Measurements from ENCODE around the gene RIN3. TPM values are rescaled to one million over a fixed set of nuclear protein-coding genes. Genes with fewer than 3 reads are reported as not detected.

The RIN3 gene
- total RNA-seq, 2 experiments from 2014 or later, result 52.6 to 56.8 TPM

GRCh38 chr14:92587700-92588085, 74.1 kb downstream of the RIN3 start:
- H3K4me3 Mint-ChIP-seq, result no peak overlapping the region
- peak overlapping the region; percentile 93 for H3K27ac Mint-ChIP-seq
- H3K27me3 Mint-ChIP-seq, result peaks cover 2% of the 10 kb centered on the region
- peaks cover 59% of the 10 kb centered on the region for H3K36me3 Mint-ChIP-seq (ENCODE audit: low read depth)
- POLR2A ChIA-PET, result no interaction called here
- no peak for DNase-seq
- peaks cover 87% of the 10 kb centered on the region for H3K4me1 Mint-ChIP-seq
- CTCF ChIA-PET, result interaction anchor here (0.5 to 3.4 kb wide), 4 partner anchors 9 to 127 kb away, joined by 3 to 17 read pairs (median 4); no protein-coding TSS in a partner anchor
- H3K9me3 Mint-ChIP-seq, result peaks cover 15% of the 10 kb centered on the region

- peaks cover 50% of the 10 kb centered on the region for H3K36me3 Mint-ChIP-seq (ENCODE audit: low read depth)
- ChIA-PET POLR2A (no interaction called here), CTCF (interaction anchor here (1.1 to 1.3 kb wide), 2 partner anchors 13 to 26 kb away, joined by 3 to 4 read pairs; no protein-coding TSS in a partner anchor)
- H3K27me3 Mint-ChIP-seq, result peaks cover 2% of the 10 kb centered on the region
- peak overlapping the region; percentile 4 for H3K27ac Mint-ChIP-seq
- no peak overlapping the region for H3K4me3 Mint-ChIP-seq
- peaks cover 17% of the 10 kb centered on the region for H3K9me3 Mint-ChIP-seq
- peaks cover 72% of the 10 kb centered on the region for H3K4me1 Mint-ChIP-seq
- DNase-seq, result no peak
Observed at GRCh38 chr14:92589213-92589852, 75.8 kb downstream of the RIN3 start.

- ChIA-PET CTCF (interaction anchor here (0.8 to 1.3 kb wide), 3 partner anchors 8 to 27 kb away, joined by 3 to 4 read pairs (median 3); no protein-coding TSS in a partner anchor), POLR2A (no interaction called here)
- DNase-seq, result no peak
- Mint-ChIP-seq H3K27ac (no peak overlapping the region), H3K4me1 (peaks cover 64% of the 10 kb centered on the region), H3K4me3 (no peak overlapping the region), H3K27me3 (peaks cover 6% of the 10 kb centered on the region), H3K36me3 (ENCODE audit: low read depth) (peaks cover 46% of the 10 kb centered on the region), H3K9me3 (peaks cover 17% of the 10 kb centered on the region)
Observed at GRCh38 chr14:92590176-92590575, 76.6 kb downstream of the RIN3 start.

- POLR2A ChIA-PET, result no interaction called here
- peak overlapping the region; percentile 39 for H3K27ac Mint-ChIP-seq
- H3K9me3 Mint-ChIP-seq, result peaks cover 17% of the 10 kb centered on the region
- no peak overlapping the region for H3K4me3 Mint-ChIP-seq
- CTCF ChIA-PET, result no interaction called here
- peaks cover 44% of the 10 kb centered on the region for H3K36me3 Mint-ChIP-seq (ENCODE audit: low read depth)
- no peak for DNase-seq
- H3K27me3 Mint-ChIP-seq, result peaks cover 6% of the 10 kb centered on the region
- peaks cover 56% of the 10 kb centered on the region for H3K4me1 Mint-ChIP-seq
Observed at GRCh38 chr14:92590941-92591340, 77.4 kb downstream of the RIN3 start.

GRCh38 chr14:92591346-92591745, 77.8 kb downstream of the RIN3 start:
- ChIA-PET CTCF (no interaction called here), POLR2A (no interaction called here)
- H3K27me3 Mint-ChIP-seq, result peaks cover 6% of the 10 kb centered on the region
- H3K27ac Mint-ChIP-seq, result peak overlapping the region; percentile 39
- no peak for DNase-seq
- no peak overlapping the region for H3K4me3 Mint-ChIP-seq
- H3K4me1 Mint-ChIP-seq, result peaks cover 52% of the 10 kb centered on the region
- peaks cover 44% of the 10 kb centered on the region for H3K36me3 Mint-ChIP-seq (ENCODE audit: low read depth)
- peaks cover 17% of the 10 kb centered on the region for H3K9me3 Mint-ChIP-seq

- ChIA-PET CTCF (interaction anchor here (1.8 kb wide), 1 partner anchor 9 kb away, joined by 11 read pairs; no protein-coding TSS in a partner anchor), POLR2A (interaction anchor here (0.6 kb wide), 1 partner anchor 106 kb away, joined by 4 read pairs; no protein-coding TSS in a partner anchor)
- peaks cover 17% of the 10 kb centered on the region for H3K9me3 Mint-ChIP-seq
- peaks cover 27% of the 10 kb centered on the region for H3K4me1 Mint-ChIP-seq
- no peak for DNase-seq
- peaks cover 21% of the 10 kb centered on the region for H3K36me3 Mint-ChIP-seq (ENCODE audit: low read depth)
- no peak overlapping the region for H3K4me3 Mint-ChIP-seq
- no peak overlapping the region for H3K27ac Mint-ChIP-seq
- H3K27me3 Mint-ChIP-seq, result peaks cover 7% of the 10 kb centered on the region
Observed at GRCh38 chr14:92595267-92595666, 81.7 kb downstream of the RIN3 start.

GRCh38 chr14:92596331-92596907, 82.8 kb downstream of the RIN3 start:
- no peak for DNase-seq
- ChIA-PET POLR2A (no interaction called here), CTCF (interaction anchor here (0.8 to 3.1 kb wide), 2 partner anchors 11 to 16 kb away, joined by 3 to 17 read pairs; no protein-coding TSS in a partner anchor)
- H3K9me3 Mint-ChIP-seq, result peaks cover 11% of the 10 kb centered on the region
- H3K27me3 Mint-ChIP-seq, result peaks cover 7% of the 10 kb centered on the region
- H3K27ac Mint-ChIP-seq, result no peak overlapping the region
- H3K4me3 Mint-ChIP-seq, result no peak overlapping the region
- H3K36me3 Mint-ChIP-seq (ENCODE audit: low read depth), result peaks cover 11% of the 10 kb centered on the region
- peaks cover 21% of the 10 kb centered on the region for H3K4me1 Mint-ChIP-seq

- H3K27ac Mint-ChIP-seq, result no peak overlapping the region
- no peak overlapping the region for H3K4me3 Mint-ChIP-seq
- H3K9me3 Mint-ChIP-seq, result peaks cover 4% of the 10 kb centered on the region
- no peak for DNase-seq
- CTCF ChIA-PET, result interaction anchor here (1.1 to 3.1 kb wide), 5 partner anchors 8 to 72 kb away, joined by 3 to 17 read pairs (median 3); no protein-coding TSS in a partner anchor
- H3K4me1 Mint-ChIP-seq, result peaks cover 24% of the 10 kb centered on the region
- H3K36me3 Mint-ChIP-seq (ENCODE audit: low read depth), result peaks cover 5% of the 10 kb centered on the region
- POLR2A ChIA-PET, result no interaction called here
- peaks cover 7% of the 10 kb centered on the region for H3K27me3 Mint-ChIP-seq
Observed at GRCh38 chr14:92597906-92598905, 84.6 kb downstream of the RIN3 start.

GRCh38 chr14:92599811-92600210, 86.2 kb downstream of the RIN3 start:
- ChIA-PET POLR2A (no interaction called here), CTCF (interaction anchor here (1.6 to 1.8 kb wide), 2 partner anchors 13 to 74 kb away, joined by 3 to 4 read pairs; no protein-coding TSS in a partner anchor)
- Mint-ChIP-seq H3K4me3 (no peak overlapping the region), H3K4me1 (peaks cover 33% of the 10 kb centered on the region), H3K27ac (no peak overlapping the region), H3K27me3 (peaks cover 6% of the 10 kb centered on the region), H3K36me3 (ENCODE audit: low read depth) (no peaks in the 10 kb centered on the region), H3K9me3 (no peaks in the 10 kb centered on the region)
- no peak for DNase-seq

- no peak overlapping the region for H3K4me3 Mint-ChIP-seq
- DNase-seq, result no peak
- H3K27ac Mint-ChIP-seq, result peak overlapping the region; percentile 54
- ChIA-PET CTCF (interaction anchor here (1.6 kb wide), 1 partner anchor 14 kb away, joined by 3 read pairs; no protein-coding TSS in a partner anchor), POLR2A (no interaction called here)
- no peaks in the 10 kb centered on the region for H3K9me3 Mint-ChIP-seq
- H3K4me1 Mint-ChIP-seq, result peaks cover 33% of the 10 kb centered on the region
- H3K27me3 Mint-ChIP-seq, result peaks cover 3% of the 10 kb centered on the region
- no peaks in the 10 kb centered on the region for H3K36me3 Mint-ChIP-seq (ENCODE audit: low read depth)
Observed at GRCh38 chr14:92600318-92601053, 86.9 kb downstream of the RIN3 start.

- peaks cover 3% of the 10 kb centered on the region for H3K27me3 Mint-ChIP-seq
- H3K27ac Mint-ChIP-seq, result no peak overlapping the region
- ChIA-PET CTCF (interaction anchor here (1.6 kb wide), 1 partner anchor 14 kb away, joined by 3 read pairs; no protein-coding TSS in a partner anchor), POLR2A (no interaction called here)
- H3K4me1 Mint-ChIP-seq, result peaks cover 33% of the 10 kb centered on the region
- H3K4me3 Mint-ChIP-seq, result no peak overlapping the region
- no peak for DNase-seq
- no peaks in the 10 kb centered on the region for H3K9me3 Mint-ChIP-seq
- H3K36me3 Mint-ChIP-seq (ENCODE audit: low read depth), result no peaks in the 10 kb centered on the region
Observed at GRCh38 chr14:92601131-92601710, 87.6 kb downstream of the RIN3 start.

Measured in activated CD4-positive, alpha-beta T cell treated with anti-CD3 and anti-CD28 coated beads, Interleukin-2, amount 10 ng/mL, durations not matched to agents 7 days and 5 days (primary cell).